ENCODE data around the gene LHFPL6. TPM values are rescaled to one million over a fixed set of nuclear protein-coding genes. Genes with fewer than 3 reads are reported as not detected.

LHFPL6 gene
- total RNA-seq, 3 donors from 2014 or later, result 4.9 to 26.1 (median 8.3) TPM

- Histone ChIP-seq H3K9me3 (no peaks in the 10 kb centered on the region), H3K36me3 (ENCODE audit: low read depth) (no peaks in the 10 kb centered on the region), H3K4me3 (no peak overlapping the region), H3K4me1 (ENCODE audit: low read depth) (no peaks in the 10 kb centered on the region)
- no peak for ATAC-seq
- intact Hi-C loops (cut with DNase I, micrococcal nuclease), result no loop called here
- DNase-seq, result no peak
- no peak for TF ChIP-seq CTCF (IDR thresholded peaks at IDR 0.05)
Measured at GRCh38 chr13:39485314-39485700, 117.7 kb downstream of the LHFPL6 start.

- intact Hi-C loops (cut with DNase I, micrococcal nuclease), result no loop called here
- no peak for TF ChIP-seq CTCF (IDR thresholded peaks at IDR 0.05)
Measured at GRCh38 chr13:39484506-39485313, 118.3 kb downstream of the LHFPL6 start.

GRCh38 chr13:39483326-39483725, 119.7 kb downstream of the LHFPL6 start:
- no peak for ATAC-seq
- DNase-seq, result no peak
- Histone ChIP-seq H3K9me3 (no peaks in the 10 kb centered on the region), H3K4me3 (no peak overlapping the region), H3K36me3 (ENCODE audit: low read depth) (no peaks in the 10 kb centered on the region), H3K4me1 (ENCODE audit: low read depth) (no peaks in the 10 kb centered on the region)
- TF ChIP-seq CTCF (IDR thresholded peaks at IDR 0.05), result no peak
- intact Hi-C loops (cut with DNase I, micrococcal nuclease), result no loop called here

More at GRCh38 chr13:39484506-39485313, 118.3 kb downstream of the LHFPL6 start:
- no peaks in the 10 kb centered on the region for H3K36me3 ChIP-seq (ENCODE audit: low read depth)
- no peak overlapping the region for H3K4me3 ChIP-seq
- no peaks in the 10 kb centered on the region for H3K9me3 ChIP-seq
- ATAC-seq, result no peak
- no peak for DNase-seq
- no peaks in the 10 kb centered on the region for H3K4me1 ChIP-seq (ENCODE audit: low read depth)

- Histone ChIP-seq H3K4me1 (ENCODE audit: low read depth) (no peaks in the 10 kb centered on the region), H3K4me3 (no peak overlapping the region), H3K9me3 (no peaks in the 10 kb centered on the region), H3K36me3 (ENCODE audit: low read depth) (no peaks in the 10 kb centered on the region)
- ATAC-seq (no peak), DNase-seq (no peak)
- no peak for TF ChIP-seq CTCF (IDR thresholded peaks at IDR 0.05)
- intact Hi-C loops (cut with DNase I, micrococcal nuclease), result no loop called here
Measured at GRCh38 chr13:39481491-39481890, 121.5 kb downstream of the LHFPL6 start.

GRCh38 chr13:39474600-39474999, 128.4 kb downstream of the LHFPL6 start:
- no peak for ATAC-seq
- no peak for TF ChIP-seq CTCF (IDR thresholded peaks at IDR 0.05)

More at GRCh38 chr13:39474600-39474999, 128.4 kb downstream of the LHFPL6 start:
- Histone ChIP-seq H3K36me3 (ENCODE audit: low read depth) (no peaks in the 10 kb centered on the region), H3K4me1 (ENCODE audit: low read depth) (no peaks in the 10 kb centered on the region), H3K9me3 (no peaks in the 10 kb centered on the region), H3K4me3 (no peak overlapping the region)
- intact Hi-C loops (cut with DNase I, micrococcal nuclease), result no loop called here
- DNase-seq, result no peak
